ENCODE measurements around the gene TFR2. TPM values are rescaled to one million over a fixed set of nuclear protein-coding genes. Genes with fewer than 3 reads are reported as not detected.

The TFR2 gene
- total RNA-seq: 1.4 TPM

DNA sequence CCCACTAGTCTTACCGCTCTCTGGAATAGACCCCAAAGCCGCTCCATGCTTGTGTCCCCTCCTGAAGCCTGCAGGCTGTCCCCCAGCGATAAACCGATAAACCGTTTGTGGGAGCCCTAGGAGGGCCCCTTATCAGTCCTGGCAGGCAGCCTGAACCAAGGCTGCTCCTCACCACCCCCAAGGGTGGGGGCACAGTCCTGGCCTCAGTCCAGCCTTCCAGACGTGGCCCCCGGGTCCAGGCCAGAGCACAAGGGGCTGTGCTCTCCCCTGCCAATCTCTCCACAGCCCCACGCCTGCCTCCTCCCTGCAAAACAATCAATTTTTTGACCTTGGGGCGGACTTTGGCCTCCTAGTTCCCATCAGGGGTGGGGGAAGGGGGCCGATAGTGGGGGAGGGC lies at the start of gene TFR2:
TFR2 (minus strand) TSS at position 90 of the 397 bp plus-strand sequence; CDS start at position 47, 43 bp downstream.
- DNase-seq: no peak

GRCh38 chr7:100689230-100690135 lies 48.1 kb upstream of the TFR2 start:
- DNase-seq: no peak

GRCh38 chr7:100688326-100688860 lies 47.0 kb upstream of the TFR2 start:
- DNase-seq: no peak

DNA sequence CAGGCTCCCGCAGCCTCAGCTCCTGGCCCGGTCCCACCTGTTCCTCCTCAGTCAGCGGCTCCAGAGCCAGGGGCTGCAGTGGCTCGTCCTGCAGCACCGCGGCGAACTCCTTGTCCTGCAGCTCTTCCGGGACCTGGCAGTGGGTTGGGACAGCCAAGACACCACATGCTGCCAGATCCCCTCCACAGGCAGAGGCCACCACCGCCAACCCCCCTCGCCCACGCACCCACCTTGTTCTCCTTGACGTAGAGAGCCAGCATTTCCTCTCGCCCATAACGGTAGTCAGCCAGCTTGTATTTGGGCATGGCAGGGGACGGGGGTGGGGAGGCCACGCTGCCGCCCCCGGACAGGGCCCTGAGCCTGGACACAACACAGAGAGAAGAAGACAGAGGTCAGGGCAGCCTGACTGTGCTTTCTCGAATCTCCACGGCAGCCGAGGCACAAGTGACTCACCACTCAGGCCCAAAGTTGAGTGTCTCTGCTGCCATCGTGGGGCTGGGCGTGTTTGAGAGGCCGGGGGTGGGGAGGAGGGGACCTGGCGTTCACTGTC lies 46.5 kb upstream of the TFR2 start:
- no peak for DNase-seq

GRCh38 chr7:100687261-100687660 lies 45.9 kb upstream of the TFR2 start:
- no peak for DNase-seq

GRCh38 chr7:100686822-100687211 lies 45.5 kb upstream of the TFR2 start:
- DNase-seq: no peak

DNA sequence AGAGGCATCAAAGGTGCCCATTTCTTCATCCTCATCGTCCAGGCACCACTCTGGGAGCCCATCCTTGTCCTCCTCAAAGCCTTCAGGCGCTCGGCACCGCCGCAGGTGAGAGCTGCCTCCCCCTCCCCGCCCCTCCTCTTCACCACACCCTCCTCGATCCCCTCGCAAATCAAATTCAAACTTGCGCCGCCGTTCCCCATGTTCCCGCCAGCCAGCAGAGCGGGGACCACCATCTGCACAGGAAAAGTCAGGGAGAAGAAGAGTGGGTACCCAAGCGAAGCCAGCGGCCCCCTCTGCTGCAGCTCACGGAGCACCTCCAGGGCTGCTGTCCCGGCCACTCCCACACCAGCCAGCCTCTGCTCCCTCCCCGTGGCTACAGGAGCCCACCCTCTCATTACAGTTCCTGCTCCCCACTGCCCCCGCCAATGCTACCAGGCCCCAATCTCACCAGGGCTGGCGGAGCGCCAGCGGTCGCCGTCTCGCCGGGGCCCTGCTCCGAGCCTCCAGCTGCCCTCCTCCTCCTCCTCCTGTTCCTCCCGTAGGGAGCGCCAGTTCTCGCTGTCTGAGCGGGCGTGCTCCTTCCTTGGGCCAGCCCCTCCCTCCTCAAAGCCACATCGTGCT lies 45.0 kb upstream of the TFR2 start:
- no peak for DNase-seq

GRCh38 chr7:100685631-100686145 lies 44.3 kb upstream of the TFR2 start:
- DNase-seq: no peak

- no peak for DNase-seq
Measured at GRCh38 chr7:100685049-100685605, 43.8 kb upstream of the TFR2 start.

- no peak for DNase-seq
Measured at GRCh38 chr7:100684534-100685042, 43.2 kb upstream of the TFR2 start.

GRCh38 chr7:100683659-100684533 lies 42.5 kb upstream of the TFR2 start:
- DNase-seq: no peak

- DNase-seq: no peak
Measured at GRCh38 chr7:100682991-100683658, 41.8 kb upstream of the TFR2 start.

GRCh38 chr7:100682228-100682741 lies 40.9 kb upstream of the TFR2 start:
- DNase-seq: no peak

- DNase-seq: no peak
Measured at GRCh38 chr7:100681491-100682227, 40.3 kb upstream of the TFR2 start.

DNA sequence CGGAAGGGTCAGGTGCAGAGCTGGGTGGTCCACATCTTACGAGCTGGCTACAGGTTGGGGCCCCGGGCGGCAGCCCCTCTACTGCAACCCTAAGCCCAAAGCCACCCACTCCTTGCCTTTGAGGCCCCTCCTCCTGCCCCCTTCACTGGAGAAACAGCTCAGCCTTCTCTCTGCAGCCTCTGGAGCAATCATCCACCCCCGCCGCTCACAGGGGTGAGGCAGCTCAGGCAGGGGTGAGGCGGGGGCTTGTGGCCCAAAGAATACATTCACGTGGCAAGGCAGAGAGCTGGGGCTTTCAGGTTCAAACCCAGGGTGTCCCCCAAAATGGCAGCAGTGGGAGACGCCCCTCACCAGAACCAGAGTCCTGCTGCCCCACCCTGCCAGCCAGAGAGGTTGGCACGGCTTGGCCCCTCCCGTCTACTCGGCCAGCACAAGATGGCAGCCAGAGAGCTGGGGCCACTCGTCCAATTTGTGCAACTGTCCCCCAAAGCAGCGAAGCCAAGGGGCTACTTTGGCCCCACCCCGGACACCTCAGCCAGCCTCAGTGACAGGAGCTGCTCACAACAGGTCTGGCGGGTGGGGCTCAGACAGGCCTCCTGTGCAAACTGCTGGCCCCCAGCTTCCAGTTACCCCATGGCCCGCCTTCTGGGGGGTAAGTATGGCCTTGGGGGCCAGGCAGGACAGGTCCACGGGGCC lies 39.4 kb upstream of the TFR2 start:
- DNase-seq: no peak

- peak; percentile 11 for DNase-seq
Measured at GRCh38 chr7:100679927-100680575, 38.7 kb upstream of the TFR2 start.

DNA sequence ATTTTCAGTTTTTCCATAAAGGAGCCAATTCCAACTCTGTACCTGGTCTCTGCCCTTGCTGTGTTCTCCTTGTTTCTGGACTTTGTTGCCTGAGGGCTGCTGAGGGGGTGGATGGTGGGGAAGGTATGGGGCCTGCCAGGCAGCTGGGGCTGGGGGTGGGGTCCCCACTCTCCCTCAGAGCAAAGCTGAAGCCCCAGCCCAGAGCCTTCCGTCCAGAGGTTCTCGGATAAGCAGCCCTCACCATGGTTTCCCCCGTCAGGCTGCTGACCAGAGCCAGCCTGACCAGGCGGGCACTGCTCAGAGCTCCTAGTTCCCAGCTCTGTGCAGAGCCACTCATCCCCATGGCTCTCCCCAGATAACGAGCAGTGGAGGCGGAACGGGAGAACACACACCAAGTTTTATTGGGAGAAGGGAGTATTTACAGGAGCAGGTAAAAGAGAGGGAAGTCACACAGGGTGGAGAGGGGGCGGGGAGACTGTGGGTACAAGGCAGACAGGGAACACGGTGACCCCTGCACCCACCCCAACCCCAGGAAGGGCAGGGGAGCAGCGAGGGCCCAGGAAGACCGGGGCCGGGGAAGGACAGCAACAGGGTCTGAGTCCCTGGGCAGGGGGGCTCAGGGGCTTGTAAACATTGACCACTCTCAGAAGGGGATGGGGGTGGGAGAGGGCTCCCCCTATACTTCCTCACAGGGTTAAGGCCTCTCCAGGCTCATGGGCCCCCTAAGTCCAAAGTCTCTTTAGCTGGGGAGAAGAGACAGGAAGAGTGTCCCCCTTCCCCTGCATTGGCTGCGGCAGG lies 38.0 kb upstream of the TFR2 start:
- no peak for DNase-seq

Data from skin of body (tissue), 2 donors.